Panc1 (cell line): ENCODE data around the gene DPH1. TPM values are rescaled to one million over a fixed set of nuclear protein-coding genes. Genes with fewer than 3 reads are reported as not detected.

Experiments
- ATAC-seq: fragments of 200-7000 bp; cut with Tn5 transposase; 2 replicates; pipeline ENCODE4 v1.9.1; 2020; ENCODE audit warnings: mild to moderate bottlenecking, moderate library complexity
- BruUV-seq: library from RNA; stranded (reverse); fragments of 400-500 nt; replicated peaks from 2 replicates; lab custom pipeline; 2021; lab: Mats Ljungman, UMichigan
- CTCF ChIA-PET: fragments of 300-600 bp; sonication (Branson Sonifier 250); formaldehyde crosslinking; loops from one replicate; lab custom pipeline; 2022; ENCODE audit warnings: antibody characterized with exemption; lab: Charles Lee
- POLR2A ChIA-PET: fragments of 300-600 bp; sonication (Branson Sonifier 250); formaldehyde crosslinking; loops from one replicate; lab custom pipeline; 2022; ENCODE audit warnings: antibody characterized with exemption; lab: Charles Lee
- DNase-seq: peaks from one replicate; pipeline ENCODE4 v3.0.0-alpha.2; 2010; ENCODE audit warnings: low read depth, low spot score
- H3K27ac ChIP-seq: 2 replicates; pipeline ENCODE4 v1.5.1; 2011; ENCODE audit warnings: mild to moderate bottlenecking, low read length, inconsistent platforms
- H3K27me3 ChIP-seq: fragments of 200-500 bp; sonication (Bioruptor generic); 2 replicates; pipeline ENCODE4 v1.6.0; 2014; ENCODE audit warnings: low read length, inconsistent platforms; ENCODE audit not compliant: control insufficient read depth, insufficient read depth
- H3K36me3 ChIP-seq: fragments of 200-500 bp; sonication (Bioruptor generic); 2 replicates; pipeline ENCODE4 v1.5.1; 2014; ENCODE audit warnings: inconsistent platforms, mild to moderate bottlenecking, low read length, moderate library complexity; ENCODE audit not compliant: control insufficient read depth, insufficient read depth
- H3K4me1 ChIP-seq: 2 replicates; pipeline ENCODE4 v1.5.1; 2011; ENCODE audit warnings: inconsistent platforms, mild to moderate bottlenecking, low read length, moderate library complexity; ENCODE audit not compliant: control insufficient read depth, insufficient read depth
- H3K4me3 ChIP-seq, 2 experiments: 2 replicates each; pipeline ENCODE4 v1.5.1; 2011 to 2012; ENCODE audit warnings: low read depth in 2 of 2, low read length in 2 of 2, mild to moderate bottlenecking in 2 of 2, inconsistent platforms in 1 of 2, moderate library complexity in 1 of 2
- H3K9me3 ChIP-seq: fragments of 200-500 bp; sonication (Bioruptor generic); 2 replicates; pipeline ENCODE4 v1.5.1; 2014; ENCODE audit warnings: low read depth, mild to moderate bottlenecking, inconsistent platforms, low read length, moderate library complexity; ENCODE audit not compliant: control insufficient read depth, insufficient read depth
- CTCF ChIP-seq: fragments of 450-650 bp; IDR thresholded peaks from 2 replicates; pipeline ENCODE4 v1.5.1; 2017; ENCODE audit warnings: mild to moderate bottlenecking
- POLR2AphosphoS5 ChIP-seq: IDR thresholded peaks from 2 replicates; pipeline ENCODE4 v1.6.1; 2012; ENCODE audit warnings: mild to moderate bottlenecking, low read depth, low read length, moderate library complexity
- REST ChIP-seq, 2 experiments: IDR thresholded peaks; 2 replicates each; pipeline ENCODE4 v1.6.1; 2011 to 2012; ENCODE audit warnings: low read depth in 2 of 2, control low read depth in 1 of 2, low read length in 1 of 2, mild to moderate bottlenecking in 1 of 2, moderate library complexity in 1 of 2; ENCODE audit not compliant: insufficient read depth in 1 of 2
- SIN3A ChIP-seq: IDR thresholded peaks from 2 replicates; pipeline ENCODE4 v1.6.1; 2012; ENCODE audit warnings: low read depth, mild to moderate bottlenecking, low read length, moderate library complexity, borderline replicate concordance; ENCODE audit not compliant: insufficient read depth
- TCF7L2 ChIP-seq: IDR thresholded peaks from 2 replicates; pipeline ENCODE4 v1.6.1; 2011; ENCODE audit warnings: mild to moderate bottlenecking, low read depth, low read length, inconsistent platforms
- in situ Hi-C: cut with HindIII; loops from 2 replicates; pipeline ENCODE4 v1.10.0; 2016; ENCODE audit warnings: low sequenced_read_pairs, low pct_unique_long_range_greater_than_20kb
- intact Hi-C: fragments of 100-400 bp; cut with micrococcal nuclease; formaldehyde crosslinking; loops from one replicate; pipeline ENCODE4 v1.10.0; 2022; ENCODE audit not compliant: unreplicated experiment
- total RNA-seq: library from RNA; stranded (reverse); gene quantifications from one replicate; pipeline ENCODE4 v1.2.1, GENCODE V29; 2021; ENCODE audit not compliant: unreplicated experiment

DPH1 gene
- total RNA-seq, 1 experiment from 2014 or later = 24.3 TPM

DNA sequence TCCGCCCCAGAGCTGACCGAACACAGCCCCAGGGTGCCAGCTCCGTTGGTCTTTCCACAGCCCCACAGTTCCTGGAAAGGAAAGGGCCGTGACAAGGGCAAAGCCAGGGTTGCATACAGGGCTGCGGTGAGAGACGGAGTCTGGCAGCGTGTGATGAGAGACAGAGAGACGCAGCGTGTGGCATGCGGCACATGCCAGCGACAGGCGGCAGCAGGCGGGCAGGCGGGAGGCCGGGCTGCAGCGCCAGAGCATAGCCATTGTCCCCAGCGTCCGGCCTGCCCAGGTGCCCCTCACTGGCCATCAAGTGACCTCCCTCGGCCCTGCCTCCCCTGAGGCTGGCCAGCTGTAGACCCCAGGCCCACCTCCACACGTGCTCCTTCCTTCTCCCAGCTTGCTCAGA, 13.5 kb upstream of the DPH1 start:
- ChIA-PET POLR2A (no interaction called here), CTCF (no interaction called here)
- H3K4me1 ChIP-seq = no peaks in the 10 kb centered on the region
- intact Hi-C loops (no loop called here), in situ Hi-C loops (no loop called here)
- no peak overlapping the region for H3K27ac ChIP-seq
- BruUV-seq = no TSS peak
- H3K4me3 ChIP-seq = no peak overlapping the region
- DNase-seq (no peak), ATAC-seq (no peak)
- H3K27me3 ChIP-seq = no peaks in the 10 kb centered on the region
- no peak for TF ChIP-seq POLR2AphosphoS5
- TF ChIP-seq CTCF = no peak
- no peak for TF ChIP-seq SIN3A
- no peak for TF ChIP-seq REST (IDR thresholded peaks at IDR 0.05; ENCODE audit: insufficient read depth in 1 of 2, low read depth in 2 of 2, low read length in 1 of 2)
- TF ChIP-seq TCF7L2 = no peak
- no peaks in the 10 kb centered on the region for H3K36me3 ChIP-seq
- no peaks in the 10 kb centered on the region for H3K9me3 ChIP-seq

GRCh38 chr17:2017274-2017941, 12.5 kb upstream of the DPH1 start:
- ChIA-PET CTCF (no interaction called here), POLR2A (no interaction called here)
- Histone ChIP-seq H3K27ac (no peak overlapping the region), H3K9me3 (no peaks in the 10 kb centered on the region), H3K4me3 (no peak overlapping the region), H3K27me3 (no peaks in the 10 kb centered on the region), H3K4me1 (no peaks in the 10 kb centered on the region), H3K36me3 (no peaks in the 10 kb centered on the region)
- intact Hi-C loops = no loop called here
- DNase-seq (no peak), ATAC-seq (no peak)
- in situ Hi-C loops = no loop called here
- TF ChIP-seq CTCF (no peak), REST (IDR thresholded peaks at IDR 0.05; ENCODE audit: insufficient read depth in 1 of 2, low read depth in 2 of 2, low read length in 1 of 2) (no peak), SIN3A (no peak), POLR2AphosphoS5 (no peak), TCF7L2 (no peak)
- no TSS peak for BruUV-seq
